Testis (tissue), 3 donors: ENCODE data around the gene ZFY. TPM values are rescaled to one million over a fixed set of nuclear protein-coding genes. Genes with fewer than 3 reads are reported as not detected.
"Not testable (repeated sequence)": the region's sequence is repeated elsewhere in the genome, so short reads cannot be mapped to it uniquely, and the experiment has no call there.

Experiments used
- DNase-seq: peaks from one replicate; pipeline ENCODE4 v3.0.0-alpha.2; 2019
- H3K27ac ChIP-seq, 2 donors: fragments of 200-600 bp; sonication (generic); one replicate each; pipeline ENCODE4 v1.5.1; 2019
- H3K27me3 ChIP-seq: fragments of 200-600 bp; sonication (generic); one replicate; pipeline ENCODE4 v1.5.1; 2019
- H3K36me3 ChIP-seq: fragments of 200-600 bp; sonication (generic); one replicate; pipeline ENCODE4 v1.5.1; 2017; ENCODE audit warnings: low read depth; ENCODE audit errors: missing control alignments
- H3K4me1 ChIP-seq: fragments of 200-600 bp; sonication (generic); one replicate; pipeline ENCODE4 v1.5.1; 2019
- H3K4me3 ChIP-seq, 2 donors: fragments of 200-600 bp; sonication (generic); one replicate each; pipeline ENCODE4 v1.5.1; 2017 to 2019
- H3K9me3 ChIP-seq: fragments of 200-600 bp; sonication (generic); one replicate; pipeline ENCODE4 v1.5.1; 2017
- POLR2A ChIP-seq: fragments of 450-650 bp; IDR thresholded peaks from one replicate; pipeline ENCODE4 v1.6.1; 2017; ENCODE audit warnings: antibody characterized with exemption, mild to moderate bottlenecking, moderate library complexity
- WGBS, 2 donors: methylation state at CpG; one replicate each; pipeline ENCODE4 v1.1.5; 2018; 5-methylcytosine and 5-hydroxymethylcytosine counted together
- intact Hi-C: fragments of 100-400 bp; cut with DNase I; formaldehyde crosslinking; loops from one replicate; pipeline ENCODE4 v1.15.1; 2023; ENCODE audit warnings: low total_unique reads
- polyA plus RNA-seq: library from polyadenylated mRNA; stranded (reverse); fragments of 350-450 nt; fragmentation: Illumina TruSeq; extraction: RNeasy Lipid Tissue Mini Kit (QIAGEN cat#74804); gene quantifications from one replicate; pipeline ENCODE4 v1.2.3, GENCODE V29; 2014; ENCODE audit warnings: low read depth, low replicate concordance; ENCODE audit not compliant: insufficient read depth
- total RNA-seq, 2 donors: library from RNA; depleted of rRNA; stranded (reverse); fragments of >200 nt; gene quantifications; one replicate each; pipeline ENCODE4 v1.2.3, GENCODE V29; 2016
- TF ChIP-seq, protein P1 (sequence below), 3 experiments: fragments of 450-650 bp in 2 of 3; fragments of 200-600 bp in 1 of 3; sonication (generic) in 1 of 3; IDR thresholded peaks; one replicate each; pipeline ENCODE4 v1.5.1; 2016 to 2019; ENCODE audit warnings: antibody characterized with exemption in 3 of 3, mild to moderate bottlenecking in 2 of 3, moderate library complexity in 1 of 3

The ZFY gene
- total and polyA plus RNA-seq, 3 donors from 2014 or later: 9.7 to 13.7 (median 11.3) TPM

GRCh38 chrY:2979283-2979682 lies 44.1 kb downstream of the ZFY start:
- no peak for DNase-seq
- Histone ChIP-seq H3K4me3 (no peak overlapping the region), H3K27me3 (no peaks in the 10 kb centered on the region), H3K27ac (no peak overlapping the region), H3K9me3 (no peaks in the 10 kb centered on the region), H3K36me3 (no peaks in the 10 kb centered on the region), H3K4me1 (no peaks in the 10 kb centered on the region)
- TF ChIP-seq POLR2A: no peak
- TF ChIP-seq, protein P1, sequence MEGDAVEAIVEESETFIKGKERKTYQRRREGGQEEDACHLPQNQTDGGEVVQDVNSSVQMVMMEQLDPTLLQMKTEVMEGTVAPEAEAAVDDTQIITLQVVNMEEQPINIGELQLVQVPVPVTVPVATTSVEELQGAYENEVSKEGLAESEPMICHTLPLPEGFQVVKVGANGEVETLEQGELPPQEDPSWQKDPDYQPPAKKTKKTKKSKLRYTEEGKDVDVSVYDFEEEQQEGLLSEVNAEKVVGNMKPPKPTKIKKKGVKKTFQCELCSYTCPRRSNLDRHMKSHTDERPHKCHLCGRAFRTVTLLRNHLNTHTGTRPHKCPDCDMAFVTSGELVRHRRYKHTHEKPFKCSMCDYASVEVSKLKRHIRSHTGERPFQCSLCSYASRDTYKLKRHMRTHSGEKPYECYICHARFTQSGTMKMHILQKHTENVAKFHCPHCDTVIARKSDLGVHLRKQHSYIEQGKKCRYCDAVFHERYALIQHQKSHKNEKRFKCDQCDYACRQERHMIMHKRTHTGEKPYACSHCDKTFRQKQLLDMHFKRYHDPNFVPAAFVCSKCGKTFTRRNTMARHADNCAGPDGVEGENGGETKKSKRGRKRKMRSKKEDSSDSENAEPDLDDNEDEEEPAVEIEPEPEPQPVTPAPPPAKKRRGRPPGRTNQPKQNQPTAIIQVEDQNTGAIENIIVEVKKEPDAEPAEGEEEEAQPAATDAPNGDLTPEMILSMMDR (IDR thresholded peaks at IDR 0.05): no peak
- WGBS, 2 donors: 99 to 100% methylated on average over 6 of the region's 6 CpGs
- intact Hi-C loops: no loop called here

GRCh38 chrY:2984491-2984890 lies 49.3 kb downstream of the ZFY start:
- H3K27ac ChIP-seq: no peak overlapping the region
- no peaks in the 10 kb centered on the region for H3K27me3 ChIP-seq
- H3K4me1 ChIP-seq: no peaks in the 10 kb centered on the region
- no peak for TF ChIP-seq POLR2A
- TF ChIP-seq, protein P1 (IDR thresholded peaks at IDR 0.05): no peak
- no peaks in the 10 kb centered on the region for H3K36me3 ChIP-seq
- no peak for DNase-seq
- intact Hi-C loops: no loop called here
- no peaks in the 10 kb centered on the region for H3K9me3 ChIP-seq
- H3K4me3 ChIP-seq: no peak overlapping the region
- WGBS, 2 donors: 78 to 85% methylated on average over 4 to 5 of the region's 5 CpGs

- 84 to 95% methylated on average over 8 of the region's 8 CpGs for WGBS, 2 donors
- intact Hi-C loops, H3K4me1 ChIP-seq, H3K9me3 ChIP-seq, DNase-seq, H3K36me3 ChIP-seq, H3K27ac ChIP-seq, H3K27me3 ChIP-seq, H3K4me3 ChIP-seq: not testable (repeated sequence)
Observed at GRCh38 chrY:2987178-2987577, 52.0 kb downstream of the ZFY start.

DNA sequence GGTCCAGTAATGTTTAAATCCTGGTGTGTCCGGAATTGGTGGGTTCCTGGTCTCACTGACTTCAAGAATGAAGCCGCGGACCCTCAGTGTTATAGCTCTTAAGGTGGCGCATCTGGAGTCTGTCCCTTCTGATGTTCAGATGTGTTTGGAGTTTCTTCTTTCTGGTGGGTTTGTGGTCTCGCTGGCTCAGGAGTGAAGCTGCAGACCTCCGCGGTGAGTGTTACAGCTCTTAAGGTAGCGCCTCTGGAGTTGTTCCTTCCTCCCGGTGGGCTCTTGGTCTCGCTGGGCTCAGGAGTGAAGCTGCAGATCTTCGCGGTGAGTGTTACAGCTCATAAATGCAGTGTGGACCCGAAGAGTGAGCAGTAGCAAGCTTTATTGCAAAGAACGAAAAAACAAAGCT lies 62.2 kb downstream of the ZFY start:
- 81 to 85% methylated on average over 5 to 13 of the region's 14 CpGs for WGBS, 2 donors

DNA sequence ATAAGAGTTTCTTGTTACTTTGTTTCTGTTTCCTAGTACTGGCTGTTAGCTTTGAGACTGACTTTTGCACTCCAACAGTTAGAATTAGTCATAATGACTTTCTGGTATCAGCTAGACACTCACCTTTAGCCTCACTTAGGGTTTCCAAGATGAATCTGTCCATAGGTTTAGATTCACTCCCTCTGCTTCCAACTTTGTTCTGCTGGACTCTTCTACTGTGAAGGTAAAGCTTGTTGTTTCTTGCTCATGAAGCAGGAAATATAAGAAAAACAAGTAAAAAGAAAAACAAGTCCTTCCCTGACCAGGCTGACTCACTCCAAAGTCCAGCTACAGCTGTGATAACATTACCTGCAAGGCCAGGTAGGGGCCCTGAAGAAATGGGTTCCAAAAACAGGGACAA lies 67.0 kb downstream of the ZFY start:
- TF ChIP-seq, protein P1 (IDR thresholded peaks at IDR 0.05): no peak
- no peak for TF ChIP-seq POLR2A
- intact Hi-C loops: no loop called here
- H3K27ac ChIP-seq: peak overlapping the region; percentile 76 to 83
- H3K27me3 ChIP-seq: no peaks in the 10 kb centered on the region
- no peak for DNase-seq
- H3K36me3 ChIP-seq: no peaks in the 10 kb centered on the region
- H3K9me3 ChIP-seq: no peaks in the 10 kb centered on the region
- no peak overlapping the region for H3K4me3 ChIP-seq
- H3K4me1 ChIP-seq: no peaks in the 10 kb centered on the region

More for the DNA sequence above, 62.2 kb downstream of the ZFY start:
- H3K27ac ChIP-seq, H3K36me3 ChIP-seq, H3K9me3 ChIP-seq, intact Hi-C loops, H3K4me1 ChIP-seq, H3K4me3 ChIP-seq, H3K27me3 ChIP-seq, DNase-seq: not testable (repeated sequence)

- no peaks in the 10 kb centered on the region for H3K27me3 ChIP-seq
- no peaks in the 10 kb centered on the region for H3K9me3 ChIP-seq
- peak overlapping the region; percentile 42 to 53 for H3K4me3 ChIP-seq
- peak overlapping the region; percentile 76 to 83 for H3K27ac ChIP-seq
- no peaks in the 10 kb centered on the region for H3K36me3 ChIP-seq
- WGBS, 2 donors: 20 to 46% methylated on average over 7 to 14 of the region's 15 CpGs
- H3K4me1 ChIP-seq: no peaks in the 10 kb centered on the region
- intact Hi-C loops: no loop called here
- no peak for TF ChIP-seq POLR2A
- TF ChIP-seq, protein P1 (IDR thresholded peaks at IDR 0.05): no peak
- no peak for DNase-seq
Observed at GRCh38 chrY:3002680-3003515, 67.7 kb downstream of the ZFY start.
